SK-N-SH (cell line): ENCODE measurements around the gene CD22. TPM values are rescaled to one million over a fixed set of nuclear protein-coding genes. Genes with fewer than 3 reads are reported as not detected.

Experiments used
- CTCF ChIA-PET: fragments of 300-600, 350-600 bp; formaldehyde crosslinking; extraction: SDS; loops from one replicate; lab custom pipeline; 2021; lab: Yijun Ruan, JAX
- POLR2A ChIA-PET: fragments of 350-600 bp; sonication (Branson Sonifier 250); formaldehyde crosslinking; extraction: SDS; loops from one replicate; lab custom pipeline; 2020; ENCODE audit warnings: antibody characterized with exemption, inconsistent platforms; lab: Yijun Ruan, JAX
- DNase-seq: peaks from one replicate; pipeline ENCODE4 v3.0.0; 2012
- H2AFZ ChIP-seq: fragments of 200-600 bp; sonication (generic); 2 replicates; pipeline ENCODE4 v1.8.1; 2016; ENCODE audit warnings: antibody characterized with exemption, mild to moderate bottlenecking, low read depth
- H3F3A ChIP-seq: fragments of 200-600 bp; sonication (generic); replicated peaks from 2 replicates; pipeline ENCODE3; 2016; ENCODE audit warnings: antibody characterized with exemption, mild to moderate bottlenecking; ENCODE audit not compliant: insufficient read depth
- H3K27ac ChIP-seq, 2 experiments: fragments of 200-500 bp in 1 of 2; fragments of 200-600 bp in 1 of 2; sonication (Bioruptor generic) in 1 of 2; sonication (generic), shearing (Covaris generic) in 1 of 2; 2 replicates each; pipeline versions ENCODE4 v1.5.1 to v1.6.1; 2014 to 2016; ENCODE audit warnings: low read depth in 2 of 2, inconsistent platforms in 1 of 2, low read length in 1 of 2, mild to moderate bottlenecking in 1 of 2, mixed read lengths in 1 of 2
- H3K27me3 ChIP-seq: fragments of 200-600 bp; sonication (generic), shearing (Covaris generic); 2 replicates; pipeline ENCODE4 v1.6.1; 2016; ENCODE audit warnings: mixed run types; ENCODE audit not compliant: insufficient read depth
- H3K36me3 ChIP-seq, 2 experiments: fragments of 200-500 bp in 1 of 2; fragments of 200-600 bp in 1 of 2; sonication (Bioruptor generic) in 1 of 2; sonication (generic) in 1 of 2; replicated peaks in 1 of 2; 2 replicates each; pipeline versions ENCODE3 to v1.5.1; 2014 to 2016; ENCODE audit warnings: low read length in 1 of 2, mild to moderate bottlenecking in 1 of 2; ENCODE audit not compliant: insufficient read depth in 2 of 2, control insufficient read depth in 1 of 2
- H3K4me1 ChIP-seq, 2 experiments: fragments of 200-500 bp in 1 of 2; fragments of 200-600 bp in 1 of 2; sonication (Bioruptor generic) in 1 of 2; sonication (generic), shearing (Covaris generic) in 1 of 2; 2 replicates each; pipeline versions ENCODE4 v1.5.1 to v1.6.1; 2014 to 2016; ENCODE audit warnings: low read depth in 1 of 2, low read length in 1 of 2, mixed run types in 1 of 2; ENCODE audit not compliant: insufficient read depth in 2 of 2, control insufficient read depth in 1 of 2
- H3K4me2 ChIP-seq: fragments of 200-600 bp; sonication (generic), shearing (Covaris generic); 2 replicates; pipeline ENCODE4 v1.6.1; 2017; ENCODE audit warnings: mixed run types
- H3K4me3 ChIP-seq, 2 experiments: fragments of 200-500 bp in 1 of 2; fragments of 200-600 bp in 1 of 2; sonication (Bioruptor generic) in 1 of 2; sonication (generic), shearing (Covaris generic) in 1 of 2; 2 replicates each; pipeline versions ENCODE4 v1.5.1 to v1.8.1; 2014 to 2016; ENCODE audit warnings: low read depth in 2 of 2, inconsistent platforms in 1 of 2, low read length in 1 of 2, mild to moderate bottlenecking in 1 of 2, mixed read lengths in 1 of 2, moderate library complexity in 1 of 2
- H3K79me2 ChIP-seq: fragments of 200-600 bp; sonication (generic); 2 replicates; pipeline ENCODE4 v1.8.1; 2017; ENCODE audit warnings: mild to moderate bottlenecking; ENCODE audit not compliant: insufficient read depth
- H3K9ac ChIP-seq: fragments of 200-600 bp; sonication (generic); 2 replicates; pipeline ENCODE4 v1.6.1; 2017; ENCODE audit warnings: mixed run types
- H3K9me2 ChIP-seq: fragments of 200-600 bp; sonication (generic); 2 replicates; pipeline ENCODE4 v1.6.1; 2017; ENCODE audit warnings: mixed run types
- H3K9me3 ChIP-seq: fragments of 200-600 bp; sonication (generic); 2 replicates; pipeline ENCODE4 v1.6.1; 2017; ENCODE audit warnings: mixed run types, mild to moderate bottlenecking, moderate library complexity
- H4K20me1 ChIP-seq: fragments of 200-600 bp; sonication (generic); 2 replicates; pipeline ENCODE4 v1.6.1; 2017; ENCODE audit warnings: mild to moderate bottlenecking, mixed run types; ENCODE audit not compliant: insufficient read depth
- CHD2 ChIP-seq: fragments of 150-350 bp; IDR thresholded peaks from 2 replicates; pipeline ENCODE4 v1.6.1; 2018; ENCODE audit warnings: low read length; ENCODE audit not compliant: partially characterized antibody
- EP300 ChIP-seq, 2 experiments: IDR thresholded peaks; 2 replicates each; pipeline versions ENCODE4 v1.4.0 to v1.6.1; 2012; ENCODE audit warnings: borderline replicate concordance in 1 of 2, low read depth in 1 of 2, low read length in 1 of 2
- EZH2phosphoT487 ChIP-seq: fragments of 200-600 bp; sonication (generic); IDR thresholded peaks from 2 replicates; pipeline ENCODE4 v1.6.1; 2017; ENCODE audit warnings: low read depth, mixed run types, mild to moderate bottlenecking, antibody characterized with exemption, moderate library complexity, borderline replicate concordance
- FOXM1 ChIP-seq: IDR thresholded peaks from 2 replicates; pipeline ENCODE4 v1.4.0; 2012; ENCODE audit warnings: low read depth, mild to moderate bottlenecking
- GABPA ChIP-seq: IDR thresholded peaks from 2 replicates; pipeline ENCODE4 v1.4.0; 2012; ENCODE audit warnings: low read depth, mild to moderate bottlenecking
- GATA2 ChIP-seq: sonication (generic); formaldehyde crosslinking; IDR thresholded peaks from 2 replicates; pipeline ENCODE4 v1.5.0; 2020; ENCODE audit warnings: mild to moderate bottlenecking, missing genetic modification reagents
- MEF2A ChIP-seq: IDR thresholded peaks from 2 replicates; pipeline ENCODE4 v1.4.0; 2012; ENCODE audit warnings: low read depth, borderline replicate concordance
- NFIC ChIP-seq: IDR thresholded peaks from 2 replicates; pipeline ENCODE4 v1.4.0; 2012; ENCODE audit warnings: borderline replicate concordance
- NRF1 ChIP-seq: IDR thresholded peaks from 2 replicates; pipeline ENCODE4 v1.6.1; 2012; ENCODE audit warnings: low read depth, mild to moderate bottlenecking, low read length
- POLR2AphosphoS5 ChIP-seq: IDR thresholded peaks from 2 replicates; pipeline ENCODE4 v1.6.1; 2012; ENCODE audit warnings: low read depth, low read length
- RAD21 ChIP-seq: IDR thresholded peaks from 2 replicates; pipeline ENCODE4 v1.6.1; 2012; ENCODE audit warnings: mild to moderate bottlenecking, low read length
- RXRA ChIP-seq: IDR thresholded peaks from 2 replicates; pipeline ENCODE4 v1.4.0; 2012; ENCODE audit warnings: low read depth, mild to moderate bottlenecking, borderline replicate concordance
- TCF12 ChIP-seq: IDR thresholded peaks from 2 replicates; pipeline ENCODE4 v1.4.0; 2012
- TEAD4 ChIP-seq: IDR thresholded peaks from 2 replicates; pipeline ENCODE4 v1.4.0; 2012; ENCODE audit warnings: mild to moderate bottlenecking, borderline replicate concordance; ENCODE audit not compliant: insufficient read depth
- USF1 ChIP-seq: IDR thresholded peaks from 2 replicates; pipeline ENCODE4 v1.4.0; 2012; ENCODE audit warnings: low read depth, borderline replicate concordance
- WGBS: methylation state at CpG from one replicate; pipeline ENCODE4 v1.1.6; 2017; ENCODE audit warnings: low lambda C conversion rate; 5-methylcytosine and 5-hydroxymethylcytosine counted together
- polyA plus RNA-seq, 3 experiments: library from polyadenylated mRNA; depleted of rRNA; stranded (reverse); fragments of >200 nt; gene quantifications; 2 replicates each; pipeline ENCODE4 v1.2.3, GENCODE V29; 2012
- TF ChIP-seq, protein P1 (sequence below): fragments of 200-600 bp; sonication (generic); IDR thresholded peaks from 2 replicates; pipeline ENCODE4 v1.6.1; 2017; ENCODE audit warnings: antibody characterized with exemption, mild to moderate bottlenecking, moderate library complexity
- TF ChIP-seq, protein P2 (sequence below): fragments of 150-350 bp; IDR thresholded peaks from 2 replicates; pipeline ENCODE4 v1.6.1; 2017; ENCODE audit warnings: antibody characterized with exemption, low read length, low read depth, borderline replicate concordance
- TF ChIP-seq, protein P3 (sequence below): IDR thresholded peaks from 2 replicates; pipeline ENCODE4 v1.6.1; 2012; ENCODE audit warnings: mild to moderate bottlenecking, low read depth, low read length, moderate library complexity
- TF ChIP-seq, protein P4 (sequence below): IDR thresholded peaks from 2 replicates; pipeline ENCODE4; 2012
- TF ChIP-seq, protein P5 (sequence below): IDR thresholded peaks from 2 replicates; pipeline ENCODE4 v1.4.0; 2012; ENCODE audit warnings: low read depth, borderline replicate concordance

The CD22 gene
- polyA plus RNA-seq, 1 of the 3 experiments (the other 2 are of a cell fraction), result 0.18 TPM

DNA sequence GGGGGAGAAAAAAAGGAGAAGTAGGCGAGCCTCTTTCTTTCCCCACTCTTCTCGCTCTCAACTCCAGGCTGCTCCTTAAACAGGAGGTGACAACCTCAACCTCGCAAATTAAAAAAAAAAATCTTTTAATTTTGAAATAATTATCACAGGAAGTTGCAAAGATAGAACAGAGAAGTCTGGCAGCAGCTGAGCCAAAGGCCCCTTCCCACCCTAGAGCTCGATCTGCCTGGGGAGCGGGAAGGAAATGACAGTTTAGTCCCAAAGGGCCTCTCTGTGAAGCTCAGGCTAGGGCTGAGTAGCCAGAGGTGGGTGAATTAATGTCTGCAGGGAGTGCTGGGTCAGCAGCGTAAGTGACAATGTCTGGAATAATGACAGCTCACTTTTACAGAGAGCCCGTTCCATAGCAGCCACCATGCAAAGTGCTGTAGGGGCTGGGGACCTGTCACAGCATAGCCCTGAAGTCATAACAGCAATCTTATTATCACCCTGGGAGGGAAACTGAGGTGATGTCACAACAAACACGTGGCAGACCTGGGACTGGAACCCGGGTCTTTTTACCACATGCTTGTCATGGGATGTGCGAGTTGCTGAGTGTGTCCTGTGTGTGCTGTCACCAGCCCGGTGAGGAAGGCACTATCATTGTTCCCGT lies 8.8 kb upstream of the CD22 start (continued):
- TF ChIP-seq TEAD4, result no peak
- TF ChIP-seq, protein P1, sequence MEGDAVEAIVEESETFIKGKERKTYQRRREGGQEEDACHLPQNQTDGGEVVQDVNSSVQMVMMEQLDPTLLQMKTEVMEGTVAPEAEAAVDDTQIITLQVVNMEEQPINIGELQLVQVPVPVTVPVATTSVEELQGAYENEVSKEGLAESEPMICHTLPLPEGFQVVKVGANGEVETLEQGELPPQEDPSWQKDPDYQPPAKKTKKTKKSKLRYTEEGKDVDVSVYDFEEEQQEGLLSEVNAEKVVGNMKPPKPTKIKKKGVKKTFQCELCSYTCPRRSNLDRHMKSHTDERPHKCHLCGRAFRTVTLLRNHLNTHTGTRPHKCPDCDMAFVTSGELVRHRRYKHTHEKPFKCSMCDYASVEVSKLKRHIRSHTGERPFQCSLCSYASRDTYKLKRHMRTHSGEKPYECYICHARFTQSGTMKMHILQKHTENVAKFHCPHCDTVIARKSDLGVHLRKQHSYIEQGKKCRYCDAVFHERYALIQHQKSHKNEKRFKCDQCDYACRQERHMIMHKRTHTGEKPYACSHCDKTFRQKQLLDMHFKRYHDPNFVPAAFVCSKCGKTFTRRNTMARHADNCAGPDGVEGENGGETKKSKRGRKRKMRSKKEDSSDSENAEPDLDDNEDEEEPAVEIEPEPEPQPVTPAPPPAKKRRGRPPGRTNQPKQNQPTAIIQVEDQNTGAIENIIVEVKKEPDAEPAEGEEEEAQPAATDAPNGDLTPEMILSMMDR, result no peak

DNA sequence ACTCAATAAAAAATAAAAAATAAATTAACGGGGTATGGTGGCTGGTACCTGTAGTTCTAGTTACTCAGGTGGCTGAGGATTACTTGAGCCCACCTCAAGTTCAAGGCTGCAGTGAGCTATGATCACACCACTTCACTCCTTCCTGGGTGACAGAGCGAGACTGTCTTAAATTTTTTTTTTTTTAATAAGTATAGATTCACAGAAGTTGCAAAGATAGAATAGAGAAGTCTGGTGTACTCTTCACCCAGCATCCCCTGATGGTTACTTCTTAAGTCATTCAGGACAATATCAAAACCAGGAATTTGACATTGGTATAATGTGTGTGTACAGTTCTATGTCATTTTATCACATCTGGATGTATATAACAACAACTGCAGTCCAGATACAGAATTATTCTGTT lies 7.7 kb upstream of the CD22 start:
- Histone ChIP-seq H3K4me2 (no peak overlapping the region), H2AFZ (no peak overlapping the region), H3K9me2 (no peaks in the 10 kb centered on the region), H3K27me3 (peaks cover 10% of the 10 kb centered on the region; the same call in 1 of the 2 replicates), H3K4me1 (no peaks in the 10 kb centered on the region), H3K9me3 (no peaks in the 10 kb centered on the region), H3K27ac (no peak overlapping the region), H3K79me2 (no peaks in the 10 kb centered on the region), H3K36me3 (no peaks in the 10 kb centered on the region), H3F3A (no peaks in the 10 kb centered on the region), H3K4me3 (no peak overlapping the region), H4K20me1 (no peaks in the 10 kb centered on the region), H3K9ac (no peak overlapping the region)
- CTCF ChIA-PET, result no interaction called here
- POLR2A ChIA-PET, result no interaction called here
- 26% methylated on average over 2 of the region's 2 CpGs for WGBS
- no peak for TF ChIP-seq POLR2AphosphoS5
- no peak for TF ChIP-seq GABPA
- TF ChIP-seq TEAD4, result no peak
- TF ChIP-seq, protein P2, sequence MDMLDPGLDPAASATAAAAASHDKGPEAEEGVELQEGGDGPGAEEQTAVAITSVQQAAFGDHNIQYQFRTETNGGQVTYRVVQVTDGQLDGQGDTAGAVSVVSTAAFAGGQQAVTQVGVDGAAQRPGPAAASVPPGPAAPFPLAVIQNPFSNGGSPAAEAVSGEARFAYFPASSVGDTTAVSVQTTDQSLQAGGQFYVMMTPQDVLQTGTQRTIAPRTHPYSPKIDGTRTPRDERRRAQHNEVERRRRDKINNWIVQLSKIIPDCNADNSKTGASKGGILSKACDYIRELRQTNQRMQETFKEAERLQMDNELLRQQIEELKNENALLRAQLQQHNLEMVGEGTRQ, result no peak
- no peak for TF ChIP-seq MEF2A
- no peak for TF ChIP-seq TCF12
- TF ChIP-seq NRF1, result no peak
- no peak for TF ChIP-seq FOXM1
- no peak for TF ChIP-seq EP300 (IDR thresholded peaks at IDR 0.05; ENCODE audit: borderline replicate concordance in 1 of 2, low read depth in 1 of 2, low read length in 1 of 2)
- no peak for TF ChIP-seq NFIC
- TF ChIP-seq RAD21, result no peak
- TF ChIP-seq RXRA, result no peak
- no peak for TF ChIP-seq CHD2
- no peak for TF ChIP-seq EZH2phosphoT487
- TF ChIP-seq, protein P3, sequence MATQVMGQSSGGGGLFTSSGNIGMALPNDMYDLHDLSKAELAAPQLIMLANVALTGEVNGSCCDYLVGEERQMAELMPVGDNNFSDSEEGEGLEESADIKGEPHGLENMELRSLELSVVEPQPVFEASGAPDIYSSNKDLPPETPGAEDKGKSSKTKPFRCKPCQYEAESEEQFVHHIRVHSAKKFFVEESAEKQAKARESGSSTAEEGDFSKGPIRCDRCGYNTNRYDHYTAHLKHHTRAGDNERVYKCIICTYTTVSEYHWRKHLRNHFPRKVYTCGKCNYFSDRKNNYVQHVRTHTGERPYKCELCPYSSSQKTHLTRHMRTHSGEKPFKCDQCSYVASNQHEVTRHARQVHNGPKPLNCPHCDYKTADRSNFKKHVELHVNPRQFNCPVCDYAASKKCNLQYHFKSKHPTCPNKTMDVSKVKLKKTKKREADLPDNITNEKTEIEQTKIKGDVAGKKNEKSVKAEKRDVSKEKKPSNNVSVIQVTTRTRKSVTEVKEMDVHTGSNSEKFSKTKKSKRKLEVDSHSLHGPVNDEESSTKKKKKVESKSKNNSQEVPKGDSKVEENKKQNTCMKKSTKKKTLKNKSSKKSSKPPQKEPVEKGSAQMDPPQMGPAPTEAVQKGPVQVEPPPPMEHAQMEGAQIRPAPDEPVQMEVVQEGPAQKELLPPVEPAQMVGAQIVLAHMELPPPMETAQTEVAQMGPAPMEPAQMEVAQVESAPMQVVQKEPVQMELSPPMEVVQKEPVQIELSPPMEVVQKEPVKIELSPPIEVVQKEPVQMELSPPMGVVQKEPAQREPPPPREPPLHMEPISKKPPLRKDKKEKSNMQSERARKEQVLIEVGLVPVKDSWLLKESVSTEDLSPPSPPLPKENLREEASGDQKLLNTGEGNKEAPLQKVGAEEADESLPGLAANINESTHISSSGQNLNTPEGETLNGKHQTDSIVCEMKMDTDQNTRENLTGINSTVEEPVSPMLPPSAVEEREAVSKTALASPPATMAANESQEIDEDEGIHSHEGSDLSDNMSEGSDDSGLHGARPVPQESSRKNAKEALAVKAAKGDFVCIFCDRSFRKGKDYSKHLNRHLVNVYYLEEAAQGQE, result no peak
- TF ChIP-seq, protein P4, sequence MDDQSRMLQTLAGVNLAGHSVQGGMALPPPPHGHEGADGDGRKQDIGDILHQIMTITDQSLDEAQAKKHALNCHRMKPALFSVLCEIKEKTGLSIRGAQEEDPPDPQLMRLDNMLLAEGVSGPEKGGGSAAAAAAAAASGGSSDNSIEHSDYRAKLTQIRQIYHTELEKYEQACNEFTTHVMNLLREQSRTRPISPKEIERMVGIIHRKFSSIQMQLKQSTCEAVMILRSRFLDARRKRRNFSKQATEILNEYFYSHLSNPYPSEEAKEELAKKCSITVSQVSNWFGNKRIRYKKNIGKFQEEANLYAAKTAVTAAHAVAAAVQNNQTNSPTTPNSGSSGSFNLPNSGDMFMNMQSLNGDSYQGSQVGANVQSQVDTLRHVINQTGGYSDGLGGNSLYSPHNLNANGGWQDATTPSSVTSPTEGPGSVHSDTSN, result no peak
- TF ChIP-seq USF1, result no peak
- TF ChIP-seq, protein P5, sequence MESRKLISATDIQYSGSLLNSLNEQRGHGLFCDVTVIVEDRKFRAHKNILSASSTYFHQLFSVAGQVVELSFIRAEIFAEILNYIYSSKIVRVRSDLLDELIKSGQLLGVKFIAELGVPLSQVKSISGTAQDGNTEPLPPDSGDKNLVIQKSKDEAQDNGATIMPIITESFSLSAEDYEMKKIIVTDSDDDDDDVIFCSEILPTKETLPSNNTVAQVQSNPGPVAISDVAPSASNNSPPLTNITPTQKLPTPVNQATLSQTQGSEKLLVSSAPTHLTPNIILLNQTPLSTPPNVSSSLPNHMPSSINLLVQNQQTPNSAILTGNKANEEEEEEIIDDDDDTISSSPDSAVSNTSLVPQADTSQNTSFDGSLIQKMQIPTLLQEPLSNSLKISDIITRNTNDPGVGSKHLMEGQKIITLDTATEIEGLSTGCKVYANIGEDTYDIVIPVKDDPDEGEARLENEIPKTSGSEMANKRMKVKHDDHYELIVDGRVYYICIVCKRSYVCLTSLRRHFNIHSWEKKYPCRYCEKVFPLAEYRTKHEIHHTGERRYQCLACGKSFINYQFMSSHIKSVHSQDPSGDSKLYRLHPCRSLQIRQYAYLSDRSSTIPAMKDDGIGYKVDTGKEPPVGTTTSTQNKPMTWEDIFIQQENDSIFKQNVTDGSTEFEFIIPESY, result no peak
- no peak for TF ChIP-seq GATA2 (CRISPR knock-in tag)
- DNase-seq, result no peak
